GM18507 (cell line): ENCODE results near the gene IMMP2L.
A peak's percentile ranks its signal among the peaks of the same experiment; 100 is the strongest.

ENCODE experiments used
- DNase-seq: peaks from one replicate; pipeline ENCODE4 v3.0.0; 2011; ENCODE audit warnings: low read depth; ENCODE audit not compliant: insufficient read length; ENCODE audit errors: extremely low spot score
- FAIRE-seq: peaks from 2 replicates; lab custom pipeline; 2011; peaks lifted over from hg19 to GRCh38; lab: Jason Lieb, UNC

Gene IMMP2L

DNA sequence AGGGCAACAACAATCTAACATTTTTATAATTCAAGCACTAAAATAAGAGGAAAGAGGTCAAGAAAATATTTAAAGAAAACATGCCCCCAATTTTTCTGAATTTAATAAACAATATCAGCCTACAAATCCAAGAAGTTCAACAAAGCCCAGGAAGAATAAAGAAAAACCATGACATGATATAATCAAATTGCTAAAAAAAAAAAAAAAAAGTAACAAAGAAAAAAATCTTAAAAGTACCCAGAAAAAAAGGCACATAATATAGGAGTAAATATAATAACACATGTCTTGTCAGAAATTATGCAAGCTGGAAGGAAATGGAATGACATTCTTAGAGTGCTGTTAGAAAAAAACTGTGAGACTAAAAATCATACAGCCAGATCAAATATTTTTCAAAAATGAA is 151.4 kb downstream of the IMMP2L start:
- FAIRE-seq = no peak
- DNase-seq = no peak

GRCh38 chr7:111409714-111410422 is 152.4 kb downstream of the IMMP2L start:
- DNase-seq (no peak), FAIRE-seq (no peak)

DNA sequence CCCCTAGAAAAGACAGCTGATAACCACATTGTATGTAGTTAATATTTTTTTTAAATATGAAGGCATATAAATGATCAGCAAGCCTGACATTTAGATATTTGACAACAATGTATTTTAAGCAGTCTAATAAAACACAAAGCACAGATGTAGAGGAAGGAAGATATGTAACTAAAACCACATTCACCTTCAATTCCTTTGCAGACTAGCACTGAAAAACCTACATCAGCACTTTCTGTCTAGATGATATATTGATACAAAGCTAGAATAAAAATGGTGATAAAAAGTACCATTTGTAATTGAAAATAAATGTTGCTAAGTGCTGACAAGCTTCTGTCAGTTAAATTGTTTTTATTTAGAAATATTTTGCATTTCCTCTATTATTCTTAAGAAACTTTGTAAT is 153.6 kb downstream of the IMMP2L start:
- FAIRE-seq = no peak
- no peak for DNase-seq

- no peak for FAIRE-seq
- DNase-seq = no peak
Observed at GRCh38 chr7:111407258-111407657, 155.0 kb downstream of the IMMP2L start.

DNA sequence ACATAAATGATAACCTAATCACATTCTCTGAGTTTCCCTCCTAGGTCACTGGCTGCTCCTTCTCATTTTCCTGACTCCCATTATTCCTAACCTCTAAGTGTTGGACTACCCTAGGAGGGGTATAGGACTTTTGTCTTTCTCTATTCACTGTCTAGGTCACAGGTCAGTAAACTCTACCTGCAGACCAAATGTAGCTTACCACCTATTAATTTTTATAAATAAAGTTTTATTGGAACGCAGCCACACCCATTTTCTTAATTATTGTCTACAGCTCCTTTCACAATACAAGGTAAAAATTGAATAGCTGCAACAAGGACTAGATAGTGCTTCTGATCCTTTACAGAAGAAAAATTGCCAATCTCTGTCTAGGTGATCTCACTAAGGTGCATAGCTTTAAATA is 156.7 kb downstream of the IMMP2L start:
- DNase-seq (no peak), FAIRE-seq (no peak)

GRCh38 chr7:111401516-111401915 is 160.8 kb downstream of the IMMP2L start:
- no peak for DNase-seq
- FAIRE-seq = no peak

DNA sequence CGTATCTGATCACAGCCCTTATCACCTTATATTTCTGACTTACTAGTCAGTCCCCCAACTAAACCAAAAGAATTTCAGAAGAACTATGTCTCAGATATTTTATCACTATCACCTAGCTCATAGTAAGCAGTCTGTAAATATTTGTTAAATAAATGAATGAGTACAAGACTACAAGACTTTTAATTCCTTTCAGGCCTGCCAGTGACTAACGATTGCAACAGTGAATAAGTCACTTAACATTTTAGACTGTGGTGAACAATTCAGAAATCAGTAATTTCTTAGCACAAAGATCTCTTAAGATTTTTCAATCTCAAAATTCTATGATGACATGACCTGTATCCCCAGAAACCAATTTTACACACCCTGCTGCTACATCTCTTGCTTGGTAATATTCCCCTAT is 162.2 kb downstream of the IMMP2L start:
- FAIRE-seq = no peak

GRCh38 chr7:111394891-111395290 is 167.4 kb downstream of the IMMP2L start:
- DNase-seq (no peak), FAIRE-seq (no peak)

More for the DNA sequence above, 162.2 kb downstream of the IMMP2L start:
- DNase-seq = no peak

DNA sequence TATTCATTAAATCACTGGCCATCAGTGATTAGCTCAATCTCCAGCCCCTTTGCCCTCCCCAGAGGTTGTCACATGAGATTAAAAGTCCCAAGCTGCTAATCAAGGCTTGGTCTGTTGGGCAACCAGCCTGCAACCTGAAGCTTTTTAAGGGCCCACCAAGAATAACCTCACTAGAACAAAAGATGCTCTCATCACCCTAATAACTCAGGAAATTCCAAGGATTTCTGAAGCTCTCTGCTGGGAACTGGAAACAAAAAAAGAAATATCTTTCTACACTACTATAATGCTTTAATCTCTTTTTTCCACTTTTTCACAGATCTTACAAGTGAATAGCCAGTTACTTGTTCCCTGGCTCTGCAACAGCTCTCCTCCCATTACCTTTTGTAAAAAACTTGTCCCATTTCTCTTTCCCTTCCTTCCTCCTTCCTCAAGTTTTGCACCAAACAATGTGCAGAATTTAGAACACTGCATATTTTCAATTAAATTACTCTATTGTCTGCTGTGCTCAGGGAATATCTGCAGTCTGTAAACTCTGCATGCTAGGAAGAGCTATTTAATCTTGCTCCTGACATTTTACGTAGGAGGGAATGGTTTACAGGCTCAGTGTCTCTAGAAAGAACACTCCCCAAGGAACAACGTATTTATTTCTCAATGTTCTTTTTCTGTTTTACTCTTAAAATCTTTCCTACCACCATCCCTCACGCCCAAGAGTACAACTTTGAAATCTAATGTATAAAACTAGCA is 169.1 kb downstream of the IMMP2L start:
- no peak for DNase-seq
- no peak for FAIRE-seq

DNA sequence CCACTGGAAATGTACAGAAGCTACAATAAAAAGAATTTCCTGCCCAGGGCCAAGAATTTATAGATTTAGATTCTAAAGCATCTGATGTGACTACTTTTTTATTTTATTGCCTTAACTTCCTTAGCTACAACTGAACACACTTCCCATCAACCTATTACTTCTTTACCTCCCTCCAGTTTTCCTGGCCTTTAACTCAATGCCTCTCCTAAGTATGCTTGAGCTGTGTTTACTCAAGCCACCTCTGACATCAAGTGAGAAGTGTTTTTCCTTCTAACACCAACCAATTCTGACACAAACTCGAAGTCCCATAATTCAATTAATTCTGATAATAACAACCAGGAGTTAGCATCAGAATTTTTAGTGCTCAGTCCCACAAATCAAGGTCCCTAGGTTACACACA is 170.0 kb downstream of the IMMP2L start:
- no peak for FAIRE-seq
- DNase-seq = no peak

- DNase-seq = no peak
- FAIRE-seq = no peak
Observed at GRCh38 chr7:111390000-111390399, 172.3 kb downstream of the IMMP2L start.

DNA sequence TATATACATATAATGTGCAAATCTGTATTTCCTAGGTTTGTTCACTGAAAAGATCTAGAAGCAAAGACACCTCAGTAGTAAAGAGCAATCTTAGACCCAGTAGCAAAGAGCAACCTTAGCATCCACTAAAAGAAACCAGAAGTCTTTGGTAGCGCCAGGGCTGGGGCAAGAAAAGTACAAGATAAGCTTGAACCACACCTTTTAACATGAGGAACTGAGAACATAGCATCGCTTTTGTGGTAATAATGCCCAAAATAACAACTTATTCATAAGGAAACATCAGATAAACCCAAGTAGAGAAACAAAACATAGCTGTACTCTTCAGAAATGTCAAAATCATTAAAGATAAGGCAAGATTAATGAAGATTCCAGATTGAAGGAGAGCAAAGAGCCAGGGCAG is 173.4 kb downstream of the IMMP2L start:
- FAIRE-seq (no peak), DNase-seq (no peak)

DNA sequence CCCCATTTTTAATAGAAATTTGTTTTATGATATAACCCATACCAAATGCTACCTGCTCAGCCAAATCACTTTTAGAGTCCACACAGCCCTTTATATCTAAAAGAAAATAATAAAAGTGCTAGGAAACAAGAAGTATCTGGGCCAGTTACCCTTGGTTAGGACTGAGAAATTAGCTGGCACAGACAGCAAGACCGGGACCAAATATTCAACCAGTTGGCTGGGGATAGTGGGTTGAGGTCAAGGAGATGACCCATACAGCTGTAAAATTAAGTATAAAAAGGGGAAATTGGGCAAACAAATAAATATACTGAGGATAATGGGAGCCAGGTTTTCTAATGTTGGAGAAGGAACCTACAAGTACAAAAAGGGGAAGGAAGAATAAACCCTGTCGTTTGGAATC is 174.3 kb downstream of the IMMP2L start:
- DNase-seq (no peak), FAIRE-seq (no peak)

- DNase-seq (no peak), FAIRE-seq (no peak)
Observed at GRCh38 chr7:111384065-111384891, 178.0 kb downstream of the IMMP2L start.

- FAIRE-seq (no peak), DNase-seq (no peak)
Observed at GRCh38 chr7:111383133-111383532, 179.2 kb downstream of the IMMP2L start.

DNA sequence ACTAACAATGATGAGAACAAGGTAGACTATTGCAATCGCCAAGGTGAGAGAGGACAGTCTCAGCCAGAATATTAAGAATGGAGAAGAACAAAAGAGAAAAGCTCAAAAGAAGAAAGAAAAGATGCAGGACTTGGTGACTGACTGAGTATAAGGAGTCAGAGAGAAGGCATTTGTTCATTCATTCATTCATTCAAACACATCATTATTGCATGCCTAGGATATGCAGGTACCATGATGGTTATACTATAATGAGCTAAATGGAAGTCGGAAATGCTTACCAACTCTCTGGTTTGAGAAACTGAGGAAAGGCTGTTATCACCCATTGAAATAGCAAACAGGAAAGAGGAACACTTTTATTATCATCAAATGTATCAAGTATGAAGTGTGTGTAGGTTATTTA is 180.7 kb downstream of the IMMP2L start:
- FAIRE-seq = no peak

DNA sequence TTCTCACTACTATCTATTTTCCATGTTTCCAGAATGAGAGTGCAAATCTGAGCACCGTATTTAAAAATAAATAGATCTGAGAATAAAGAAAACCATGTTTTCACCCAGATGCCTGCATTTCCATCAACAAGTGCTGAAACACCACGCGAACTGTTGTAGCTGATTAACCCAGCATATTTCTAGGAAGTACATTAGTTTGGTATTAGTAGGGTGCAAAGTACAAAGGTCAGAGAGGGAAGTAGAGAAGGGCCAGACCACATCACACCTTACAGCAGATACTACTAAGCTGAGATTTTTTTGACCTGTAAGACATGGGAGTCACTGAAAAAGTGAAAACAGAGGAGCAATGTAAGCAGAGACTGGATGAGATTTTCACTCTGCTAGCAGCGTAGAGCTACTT is 181.3 kb downstream of the IMMP2L start:
- peak; percentile 41 for FAIRE-seq
- no peak for DNase-seq

More for the DNA sequence above, 180.7 kb downstream of the IMMP2L start:
- no peak for DNase-seq

GRCh38 chr7:111374027-111374426 is 188.3 kb downstream of the IMMP2L start:
- DNase-seq (no peak), FAIRE-seq (no peak)

- FAIRE-seq (no peak), DNase-seq (no peak)
Observed at GRCh38 chr7:111371437-111371836, 190.9 kb downstream of the IMMP2L start.

- FAIRE-seq (no peak), DNase-seq (no peak)
Observed at GRCh38 chr7:111370002-111370401, 192.3 kb downstream of the IMMP2L start.
